Lower leg skin (tissue), 3 donors: ENCODE measurements around the gene KIRREL3.

Source experiments
- POLR2A ChIP-seq, 2 donors: fragments of 450-650 bp; IDR thresholded peaks; one replicate each; pipeline ENCODE4 v1.6.1; 2016 to 2017; ENCODE audit warnings: antibody characterized with exemption in 2 of 2, mild to moderate bottlenecking in 1 of 2, moderate library complexity in 1 of 2
- TF ChIP-seq, protein P1 (sequence below), 3 donors: fragments of 450-650 bp; IDR thresholded peaks; one replicate each; pipeline ENCODE4 v1.5.1; 2016; ENCODE audit warnings: antibody characterized with exemption in 3 of 3, mild to moderate bottlenecking in 3 of 3, moderate library complexity in 2 of 3

DNA sequence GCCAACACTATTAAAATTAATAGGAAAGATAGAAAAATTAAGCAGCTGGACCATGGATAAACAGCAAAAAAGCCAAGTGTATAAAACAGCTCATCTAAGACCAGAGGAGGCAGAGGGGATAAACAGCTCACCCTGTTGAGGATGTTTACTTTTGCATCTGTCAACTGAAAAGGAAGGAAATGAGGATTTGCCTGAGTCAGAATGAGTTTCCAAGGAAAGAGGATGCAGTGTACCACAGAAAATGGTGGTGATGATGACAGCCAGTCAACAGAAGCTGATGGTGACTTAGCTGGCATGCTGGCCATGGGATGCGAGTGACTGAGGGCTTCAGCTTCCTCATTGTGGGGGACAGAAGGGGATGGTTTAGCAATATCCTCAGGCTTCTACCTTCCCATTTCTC lies 183.5 kb downstream of the KIRREL3 start:
- TF ChIP-seq, protein P1, sequence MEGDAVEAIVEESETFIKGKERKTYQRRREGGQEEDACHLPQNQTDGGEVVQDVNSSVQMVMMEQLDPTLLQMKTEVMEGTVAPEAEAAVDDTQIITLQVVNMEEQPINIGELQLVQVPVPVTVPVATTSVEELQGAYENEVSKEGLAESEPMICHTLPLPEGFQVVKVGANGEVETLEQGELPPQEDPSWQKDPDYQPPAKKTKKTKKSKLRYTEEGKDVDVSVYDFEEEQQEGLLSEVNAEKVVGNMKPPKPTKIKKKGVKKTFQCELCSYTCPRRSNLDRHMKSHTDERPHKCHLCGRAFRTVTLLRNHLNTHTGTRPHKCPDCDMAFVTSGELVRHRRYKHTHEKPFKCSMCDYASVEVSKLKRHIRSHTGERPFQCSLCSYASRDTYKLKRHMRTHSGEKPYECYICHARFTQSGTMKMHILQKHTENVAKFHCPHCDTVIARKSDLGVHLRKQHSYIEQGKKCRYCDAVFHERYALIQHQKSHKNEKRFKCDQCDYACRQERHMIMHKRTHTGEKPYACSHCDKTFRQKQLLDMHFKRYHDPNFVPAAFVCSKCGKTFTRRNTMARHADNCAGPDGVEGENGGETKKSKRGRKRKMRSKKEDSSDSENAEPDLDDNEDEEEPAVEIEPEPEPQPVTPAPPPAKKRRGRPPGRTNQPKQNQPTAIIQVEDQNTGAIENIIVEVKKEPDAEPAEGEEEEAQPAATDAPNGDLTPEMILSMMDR (IDR thresholded peaks at IDR 0.05), result no peak
- no peak for TF ChIP-seq POLR2A (IDR thresholded peaks at IDR 0.05)
